ENCODE results near the gene AUTS2.

AUTS2 gene

DNA sequence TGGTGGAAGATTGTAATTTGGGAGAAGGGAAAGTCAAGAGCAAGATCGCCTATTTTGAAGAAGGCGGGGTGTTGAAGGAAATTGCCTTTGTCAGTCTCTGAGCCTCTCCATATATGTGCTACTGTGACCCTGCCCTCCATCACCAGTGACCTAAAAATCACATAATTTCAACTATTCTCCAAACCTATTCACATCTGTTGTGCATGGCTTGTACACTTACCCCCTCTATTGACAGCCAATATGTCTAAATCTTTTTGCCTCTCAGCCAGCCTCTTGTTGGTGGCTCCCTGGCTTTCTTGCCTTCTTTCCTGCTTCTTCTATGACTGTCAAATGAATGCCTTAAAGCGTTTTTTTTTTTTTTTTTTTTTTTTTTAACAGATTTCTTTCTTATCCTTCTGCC lies 295.6 kb downstream of the AUTS2 start:
- no peak for DNase-seq (ENCODE audit: low read depth in 2 of 2)

DNA sequence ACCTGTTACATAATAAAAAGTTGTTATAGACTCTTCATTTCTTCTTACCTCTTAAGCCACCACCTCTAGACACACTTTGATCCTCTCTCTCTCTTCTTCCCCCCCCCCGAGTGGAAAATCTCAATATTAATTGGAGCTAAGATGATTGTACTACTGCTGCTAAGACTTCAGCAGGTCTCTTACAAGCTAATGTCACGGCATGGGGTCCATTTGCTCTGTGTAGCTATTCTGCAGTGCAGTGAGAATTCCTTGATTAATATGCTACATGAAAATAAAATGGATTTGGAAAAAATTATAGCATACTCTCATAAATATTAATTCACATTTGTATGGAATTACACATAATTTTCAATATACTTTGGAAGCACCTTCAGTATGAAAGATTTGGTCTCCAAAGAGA lies 297.2 kb downstream of the AUTS2 start:
- no peak for DNase-seq (ENCODE audit: low read depth in 2 of 2)

DNA sequence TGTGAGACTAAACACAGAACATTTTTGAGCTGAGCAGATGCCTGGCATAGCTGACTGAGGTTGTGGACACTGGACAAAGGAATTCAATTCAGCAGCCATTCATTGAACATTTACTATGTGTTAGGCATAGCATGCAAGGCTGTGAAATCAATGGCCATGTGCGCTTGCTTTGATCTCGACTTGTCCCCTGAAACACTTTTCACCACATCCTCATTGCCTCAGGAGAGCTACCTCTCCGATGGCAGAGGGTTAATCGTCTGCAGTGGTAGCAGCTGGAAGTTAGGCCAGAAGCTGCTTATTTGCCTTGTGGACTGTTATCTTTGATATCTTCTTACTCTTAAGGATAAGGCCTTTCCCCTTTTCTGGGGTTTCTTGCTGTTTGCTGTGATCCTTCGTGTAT lies 297.8 kb downstream of the AUTS2 start:
- DNase-seq (ENCODE audit: low read depth in 2 of 2) = no peak

DNA sequence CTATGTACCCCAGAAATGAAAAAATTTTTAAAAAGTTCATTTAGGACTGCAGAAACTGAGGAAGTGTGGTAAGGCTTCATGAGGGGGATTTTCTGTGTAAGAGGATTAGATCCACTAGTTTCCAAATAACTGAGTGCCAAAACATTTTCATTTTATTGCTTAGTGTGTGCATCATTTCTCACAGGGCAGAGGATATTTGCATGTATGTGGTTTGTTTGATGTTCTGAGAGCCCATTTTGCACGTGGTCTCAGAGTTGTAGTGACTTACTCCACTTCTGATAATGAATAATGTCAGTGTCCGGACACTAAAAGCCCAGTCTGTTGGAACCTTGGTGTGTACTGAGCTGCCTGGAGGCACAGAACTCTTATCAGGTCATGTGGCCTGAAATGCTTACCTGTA lies 299.9 kb downstream of the AUTS2 start:
- DNase-seq (ENCODE audit: low read depth in 2 of 2) = no peak

DNA sequence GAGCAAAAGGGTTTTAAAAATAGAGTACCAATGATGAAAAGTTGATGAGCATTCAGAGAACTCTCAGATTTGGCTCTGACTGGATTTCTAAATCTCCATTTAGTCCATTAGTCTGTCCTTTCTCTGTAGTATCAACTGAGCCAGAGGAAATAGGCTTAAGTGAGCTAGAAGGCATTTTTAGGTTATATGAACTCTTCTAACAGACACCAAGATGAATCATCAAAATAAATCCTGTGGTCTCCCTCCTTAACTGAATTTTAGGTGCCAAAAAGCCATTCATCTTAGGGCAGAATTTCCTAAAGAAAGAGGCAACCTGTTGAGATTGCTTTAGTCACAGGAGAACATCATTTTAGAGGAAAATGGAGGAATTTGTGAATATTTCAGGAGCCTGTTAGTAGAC lies 305.1 kb downstream of the AUTS2 start:
- no peak for DNase-seq (ENCODE audit: low read depth in 2 of 2)

DNA sequence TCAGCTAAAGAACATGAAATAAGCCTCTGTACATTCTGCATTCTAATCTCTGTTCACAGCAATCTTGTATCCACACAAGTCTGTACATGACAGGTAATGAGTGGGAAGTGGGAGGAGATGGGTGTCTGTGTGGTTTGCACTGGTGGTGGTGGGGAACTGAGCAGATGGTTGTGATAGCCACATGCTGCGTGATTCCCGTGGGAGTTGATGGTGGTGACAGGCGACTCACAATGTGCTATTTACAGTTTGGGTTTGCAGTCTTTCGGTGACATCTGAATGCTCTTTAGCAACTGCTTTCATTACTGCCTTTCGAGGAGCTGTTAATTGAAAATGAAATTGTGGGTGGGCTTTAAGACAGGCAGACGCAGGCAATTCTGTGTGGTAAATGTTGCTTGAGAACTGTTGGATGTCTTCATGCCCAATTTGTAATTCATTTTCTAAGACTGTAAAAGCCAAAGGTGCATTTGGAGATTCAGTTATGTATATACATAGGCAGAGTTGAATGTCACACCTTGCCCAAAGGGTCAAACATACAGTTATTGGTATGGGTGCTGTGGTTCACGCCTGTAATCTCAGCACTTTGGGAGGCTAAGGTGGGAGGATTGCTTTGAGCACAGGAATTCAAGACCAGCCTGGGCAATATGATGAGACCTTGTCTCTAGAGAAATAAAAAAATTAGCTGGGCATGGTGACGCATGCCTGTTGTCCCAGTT lies 308.2 kb downstream of the AUTS2 start:
- no peak for DNase-seq (ENCODE audit: low read depth in 2 of 2)

- DNase-seq (ENCODE audit: low read depth in 2 of 2) = no peak
These were observed 309.4 kb downstream of the AUTS2 start for GRCh38 chr7:69907720-69908119.

- no peak for DNase-seq (ENCODE audit: low read depth in 2 of 2)
These were observed 310.2 kb downstream of the AUTS2 start for GRCh38 chr7:69908454-69908853.

DNA sequence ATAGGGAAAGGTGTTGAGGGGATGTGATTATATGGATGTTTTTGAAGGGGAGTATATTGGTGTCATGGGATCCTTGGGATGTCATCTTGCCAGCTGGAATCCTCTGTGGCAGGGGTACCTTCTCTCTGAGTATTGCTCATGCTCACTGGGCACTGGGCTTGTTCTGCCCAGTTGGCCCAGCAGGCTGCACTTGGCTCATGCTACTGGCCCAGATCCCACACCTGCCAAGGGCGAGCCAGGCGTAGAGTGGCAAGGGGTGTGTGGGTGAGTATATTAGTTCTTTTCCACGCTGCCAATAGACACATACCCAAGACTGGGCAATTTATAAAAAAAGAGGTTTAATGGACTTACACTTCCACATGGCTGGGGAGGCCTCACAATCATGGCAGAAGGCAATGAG lies 311.9 kb downstream of the AUTS2 start:
- no peak for DNase-seq (ENCODE audit: low read depth in 2 of 2)

GRCh38 chr7:69911337-69911736 lies 313.1 kb downstream of the AUTS2 start:
- DNase-seq (ENCODE audit: low read depth in 2 of 2) = no peak

DNA sequence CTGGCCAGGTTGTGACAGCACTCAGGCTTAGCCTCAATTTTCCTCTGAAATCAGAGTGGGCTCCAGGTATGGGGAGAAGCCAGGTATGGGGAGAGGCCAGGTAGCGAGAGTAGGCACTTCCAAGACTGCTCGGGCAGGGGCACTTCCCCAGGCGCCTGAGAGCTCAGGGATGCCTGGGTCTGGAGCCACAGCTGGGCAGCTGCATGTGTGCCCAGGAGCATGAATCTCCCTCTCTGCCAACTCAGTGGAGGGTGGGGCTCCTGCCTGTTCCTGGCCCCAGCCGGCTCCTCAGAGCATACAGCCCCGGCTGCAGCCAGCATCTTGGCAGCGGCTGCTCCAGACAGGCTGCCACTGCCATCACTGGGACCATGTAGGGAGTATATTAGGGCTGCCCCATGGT lies 313.9 kb downstream of the AUTS2 start:
- DNase-seq (ENCODE audit: low read depth in 2 of 2) = no peak

GRCh38 chr7:69912846-69913245 lies 314.6 kb downstream of the AUTS2 start:
- DNase-seq (ENCODE audit: low read depth in 2 of 2) = no peak

DNA sequence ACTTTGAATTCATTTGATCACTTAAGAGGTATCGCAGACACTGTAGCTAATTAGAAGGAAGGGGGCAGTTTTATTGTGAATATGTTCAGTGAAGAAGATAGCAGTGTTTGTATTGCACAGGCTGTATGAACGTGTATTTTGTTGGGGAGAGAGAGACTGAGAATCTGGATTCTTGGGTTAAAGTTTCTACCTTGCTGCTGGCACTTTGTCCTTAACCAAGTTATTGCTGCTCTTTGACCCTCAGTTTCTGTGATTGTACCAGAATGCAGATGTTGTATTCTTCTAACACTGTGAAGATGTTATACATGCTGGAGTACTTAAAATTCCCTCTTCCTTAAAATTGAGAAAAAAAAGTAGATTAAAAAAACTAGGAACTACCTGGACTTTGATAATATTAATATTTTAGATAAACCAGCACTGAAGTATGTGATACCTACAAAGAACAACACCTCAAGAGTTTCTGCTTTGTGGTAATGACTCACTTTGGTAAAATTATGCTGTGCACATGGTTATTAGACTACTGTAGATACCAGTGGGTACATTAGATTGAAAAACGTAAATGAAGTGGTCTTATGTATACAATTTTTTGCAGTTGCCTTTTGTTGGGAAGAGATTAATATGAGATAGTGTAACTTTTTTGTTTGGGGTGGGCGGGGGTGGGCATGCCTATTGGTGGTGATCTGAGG lies 321.3 kb downstream of the AUTS2 start:
- DNase-seq (ENCODE audit: low read depth in 2 of 2) = no peak

DNA sequence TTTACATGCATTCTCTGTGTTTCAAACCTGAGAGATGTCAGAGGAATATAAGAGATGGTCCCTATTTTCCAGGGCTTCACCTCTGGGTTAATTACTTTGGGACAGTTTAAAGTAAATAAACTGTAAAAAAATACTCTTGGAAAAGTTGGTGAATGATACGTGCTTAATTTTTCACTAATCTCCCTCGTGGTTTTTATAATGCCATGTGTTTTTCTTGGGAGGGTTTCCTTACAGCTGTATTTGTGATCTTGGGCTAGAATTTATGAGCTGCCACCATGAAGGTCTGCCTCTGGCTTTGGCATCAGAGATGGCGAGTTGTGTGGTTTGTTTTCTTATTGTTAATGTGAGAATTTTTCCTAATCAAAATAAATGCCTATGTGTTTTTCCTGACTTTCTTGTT lies 322.5 kb downstream of the AUTS2 start:
- no peak for DNase-seq (ENCODE audit: low read depth in 2 of 2)

GRCh38 chr7:69922026-69922803 lies 323.9 kb downstream of the AUTS2 start:
- no peak for DNase-seq (ENCODE audit: low read depth in 2 of 2)

GRCh38 chr7:69927461-69927860 lies 329.2 kb downstream of the AUTS2 start:
- DNase-seq (ENCODE audit: low read depth in 2 of 2) = no peak

DNA sequence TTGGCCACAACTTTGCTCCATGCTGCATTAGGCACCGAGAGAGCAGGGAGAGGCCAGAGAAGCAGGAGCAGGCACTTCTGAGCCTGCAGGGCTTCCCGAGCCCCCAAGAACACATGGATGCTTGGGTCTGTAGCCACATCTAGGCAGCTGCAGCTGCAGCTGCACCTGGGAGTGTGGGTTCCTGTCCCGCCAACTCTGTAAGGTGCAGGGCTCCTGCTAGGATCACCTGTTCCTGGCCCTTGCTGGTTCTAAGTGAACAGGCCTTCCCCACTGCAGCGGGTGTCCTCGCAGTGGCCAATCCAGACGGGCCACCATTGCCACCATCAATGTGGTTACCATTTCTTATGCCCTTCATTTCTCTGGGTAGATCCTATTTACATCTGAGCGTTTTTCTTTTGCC lies 330.3 kb downstream of the AUTS2 start:
- DNase-seq (ENCODE audit: low read depth in 2 of 2) = no peak

GRCh38 chr7:69929622-69930021 lies 331.3 kb downstream of the AUTS2 start:
- DNase-seq (ENCODE audit: low read depth in 2 of 2) = no peak

DNA sequence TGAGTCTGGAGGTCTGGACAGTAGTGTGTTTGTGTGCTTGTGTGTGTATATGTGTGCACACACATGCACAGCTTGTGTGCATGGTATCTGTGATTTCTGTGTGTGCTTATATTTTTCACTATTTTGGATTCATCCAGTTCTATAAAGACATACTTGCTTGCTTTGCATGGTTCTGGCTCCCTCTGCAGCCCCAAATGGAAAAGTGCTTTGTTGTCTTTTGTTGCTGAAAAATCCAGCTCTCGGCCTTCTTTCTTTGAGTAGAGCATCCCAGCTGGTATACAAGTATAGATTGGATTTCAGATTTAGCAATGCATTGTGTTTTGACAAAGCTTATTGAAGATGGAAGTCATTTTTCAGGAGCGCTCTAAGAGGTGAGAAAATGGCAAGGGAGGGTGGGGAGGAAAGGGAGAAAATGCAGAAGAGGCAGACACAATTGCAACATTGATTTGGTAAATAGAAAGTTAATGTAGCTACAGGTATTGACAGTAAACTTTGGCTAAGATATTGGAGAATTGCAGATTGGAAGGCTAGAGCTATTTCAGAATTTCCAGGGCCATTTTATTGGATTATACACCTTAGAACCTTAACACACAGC lies 333.9 kb downstream of the AUTS2 start:
- DNase-seq (ENCODE audit: low read depth in 2 of 2) = no peak

GRCh38 chr7:69934144-69934903 lies 336.0 kb downstream of the AUTS2 start:
- no peak for DNase-seq (ENCODE audit: low read depth in 2 of 2)

DNA sequence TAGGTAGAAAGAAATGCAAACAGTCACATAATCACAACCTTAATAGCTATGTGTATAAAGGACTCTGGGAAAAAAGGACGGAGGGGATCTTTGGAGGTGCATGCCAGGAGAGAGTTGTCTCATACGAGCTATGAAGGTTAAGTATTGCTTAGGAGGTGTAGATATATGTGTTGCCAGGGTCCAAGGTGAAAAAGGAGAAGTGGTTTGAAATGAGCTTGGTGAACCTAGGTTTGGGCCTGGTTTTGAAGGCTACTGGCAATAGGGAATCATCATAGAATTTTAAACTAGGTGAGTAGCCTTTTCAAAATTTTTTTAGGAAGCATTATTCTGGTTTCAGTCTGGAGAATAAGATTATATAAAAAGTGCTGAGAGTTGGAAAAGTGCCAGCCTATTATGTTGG lies 336.8 kb downstream of the AUTS2 start:
- DNase-seq (ENCODE audit: low read depth in 2 of 2) = no peak

- DNase-seq (ENCODE audit: low read depth in 2 of 2) = no peak
These were observed 338.8 kb downstream of the AUTS2 start for GRCh38 chr7:69937097-69937496.

All from stimulated activated CD8-positive, alpha-beta memory T cell treated with anti-CD3 and anti-CD28 coated beads, Interleukin-2, amount 100 ng/mL, for 1 hour (primary cell).